G401.6 (cell line): Measurements from ENCODE around the gene SFXN3.

Source experiments
- FAIRE-seq: peaks from 2 replicates; lab custom pipeline; 2012; peaks lifted over from hg19 to GRCh38; lab: Jason Lieb, UNC

SFXN3 gene

GRCh38 chr10:101035916-101036702 lies 5.1 kb downstream of the SFXN3 start:
- FAIRE-seq = no peak

- no peak for FAIRE-seq
Measured at GRCh38 chr10:101036726-101037125, 5.7 kb downstream of the SFXN3 start.

DNA sequence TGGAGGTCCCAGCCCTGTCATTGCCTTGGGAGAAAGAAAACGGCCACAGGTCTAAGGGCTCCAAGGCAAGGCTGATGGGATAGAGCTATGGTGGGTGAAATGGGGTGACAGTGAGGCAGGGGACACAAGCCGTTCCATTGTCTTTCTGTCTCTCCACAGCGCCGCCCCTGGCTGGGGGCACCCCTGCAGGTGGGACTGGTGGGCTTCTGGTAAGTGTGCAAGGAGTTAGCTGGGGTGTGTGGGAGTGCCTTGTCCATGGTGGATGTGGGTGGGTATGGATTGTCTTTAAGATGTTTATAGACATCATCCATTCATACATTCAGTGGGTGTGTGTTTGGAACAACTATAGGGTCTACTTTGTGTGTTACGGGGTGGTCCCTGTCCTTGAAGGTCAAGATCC lies 7.5 kb downstream of the SFXN3 start:
- no peak for FAIRE-seq

GRCh38 chr10:101040061-101040460 lies 9.0 kb downstream of the SFXN3 start:
- FAIRE-seq = no peak

DNA sequence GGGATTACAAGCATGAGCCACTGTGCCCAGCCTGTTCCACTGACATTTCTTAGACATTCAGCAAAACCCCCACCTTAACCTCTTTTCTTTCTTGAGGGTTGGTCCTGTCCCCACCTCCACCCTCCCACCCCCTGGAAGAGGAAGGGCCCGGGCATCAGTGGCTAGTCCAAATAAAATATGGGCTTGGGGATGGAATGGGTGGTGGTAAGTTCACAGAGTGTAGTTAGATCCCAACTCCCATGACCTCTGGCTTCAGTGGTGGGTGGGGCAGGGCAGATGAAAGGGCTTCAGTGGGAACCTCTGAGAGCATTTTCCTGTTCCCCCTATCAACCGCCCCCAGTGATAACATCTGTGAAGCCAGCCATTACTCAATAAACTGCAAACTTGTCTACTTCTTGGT lies 9.8 kb downstream of the SFXN3 start:
- no peak for FAIRE-seq

GRCh38 chr10:101041252-101041761 lies 10.3 kb downstream of the SFXN3 start:
- FAIRE-seq = peak; percentile 94

DNA sequence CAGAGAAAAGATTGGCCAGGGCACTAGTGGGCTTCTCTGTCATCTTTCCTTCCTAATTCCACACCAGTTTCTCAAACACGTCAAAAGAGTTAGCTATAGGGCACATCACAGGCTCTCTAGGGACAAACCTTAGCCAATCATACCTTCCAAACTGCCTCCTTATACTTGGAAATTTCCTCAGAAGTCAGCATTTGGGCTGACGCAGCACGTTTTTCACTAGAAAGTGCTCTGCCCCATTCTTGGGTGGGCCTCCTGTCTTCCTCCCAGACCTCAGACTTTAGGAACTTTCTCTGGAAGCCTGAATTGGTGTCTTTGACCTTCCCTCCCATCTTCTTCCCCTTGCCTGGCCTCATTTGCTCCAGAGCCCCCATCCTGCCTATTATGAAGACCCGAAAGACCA lies 11.1 kb downstream of the SFXN3 start:
- no peak for FAIRE-seq

- peak; percentile 97 for FAIRE-seq
Measured at GRCh38 chr10:101042667-101043362, 11.8 kb downstream of the SFXN3 start.

GRCh38 chr10:101043363-101043707 lies 12.3 kb downstream of the SFXN3 start:
- no peak for FAIRE-seq

GRCh38 chr10:101044117-101044516 lies 13.1 kb downstream of the SFXN3 start:
- FAIRE-seq = no peak

GRCh38 chr10:101046332-101047238 lies 15.6 kb downstream of the SFXN3 start:
- no peak for FAIRE-seq

DNA sequence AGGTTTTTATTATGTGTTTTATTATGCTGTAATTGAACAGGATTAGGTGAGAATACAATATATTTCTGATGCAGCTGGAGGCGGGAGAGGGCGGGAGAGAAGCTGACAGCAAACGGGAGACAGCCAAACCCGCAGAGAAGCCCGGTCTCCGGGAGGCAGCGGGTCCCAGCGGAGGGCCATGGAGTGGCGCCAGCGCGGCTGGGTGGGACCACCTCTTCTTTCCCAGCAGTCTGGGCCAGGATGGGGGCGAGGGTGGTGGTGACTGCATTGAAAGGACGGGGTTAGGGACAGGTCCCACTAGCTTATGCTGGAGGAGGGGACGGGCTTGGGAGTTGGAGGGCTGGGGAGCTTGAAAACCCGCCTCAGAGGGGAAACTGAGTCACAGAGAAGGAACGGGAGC lies 16.2 kb downstream of the SFXN3 start:
- FAIRE-seq = no peak

DNA sequence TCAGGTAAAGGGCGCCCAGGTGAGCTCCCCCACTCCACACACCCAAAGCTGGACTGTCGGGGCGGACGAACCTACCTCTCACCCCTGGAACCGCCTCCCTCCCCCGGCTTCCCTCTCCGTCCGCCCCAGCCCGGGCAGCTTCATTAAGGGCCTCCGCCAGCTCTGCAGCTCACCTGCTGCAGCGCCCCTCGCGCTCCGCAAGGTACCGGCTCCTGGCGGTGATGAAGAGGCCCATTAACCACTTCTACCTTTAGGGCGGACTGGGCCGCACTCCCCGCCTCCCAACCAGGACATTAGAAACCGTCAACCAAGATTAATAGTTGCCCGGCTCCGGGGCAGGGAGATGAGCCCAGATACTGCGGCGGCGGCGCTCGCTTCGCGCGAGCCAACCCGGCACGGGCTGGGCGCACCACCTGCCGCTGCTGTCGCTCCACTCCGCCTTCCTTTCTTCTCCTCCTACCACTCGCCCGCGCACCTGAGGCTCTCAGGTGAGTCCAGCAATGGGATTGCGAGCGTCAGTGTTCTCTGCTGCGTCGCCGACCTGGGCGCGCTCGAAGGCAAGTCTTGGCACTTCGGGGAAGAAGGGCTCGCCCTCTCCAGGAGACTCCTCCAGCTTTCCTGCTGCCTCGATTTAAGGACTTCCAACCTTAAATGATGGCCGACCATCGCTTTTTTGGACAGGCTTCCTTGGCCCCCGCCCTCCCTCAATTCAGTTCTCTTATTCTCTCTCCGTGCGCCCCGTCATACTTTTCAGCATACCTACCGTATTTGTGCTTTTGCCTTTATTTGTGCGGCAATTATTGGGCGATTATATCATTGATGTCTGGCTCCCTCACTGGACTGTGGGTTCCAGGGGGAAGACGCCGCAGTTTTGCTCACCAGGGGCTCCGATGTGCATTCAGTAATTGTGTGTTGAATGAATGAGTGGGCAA lies 17.2 kb downstream of the SFXN3 start:
- FAIRE-seq = no peak

- FAIRE-seq = no peak
Measured at GRCh38 chr10:101050208-101051069, 19.4 kb downstream of the SFXN3 start.

DNA sequence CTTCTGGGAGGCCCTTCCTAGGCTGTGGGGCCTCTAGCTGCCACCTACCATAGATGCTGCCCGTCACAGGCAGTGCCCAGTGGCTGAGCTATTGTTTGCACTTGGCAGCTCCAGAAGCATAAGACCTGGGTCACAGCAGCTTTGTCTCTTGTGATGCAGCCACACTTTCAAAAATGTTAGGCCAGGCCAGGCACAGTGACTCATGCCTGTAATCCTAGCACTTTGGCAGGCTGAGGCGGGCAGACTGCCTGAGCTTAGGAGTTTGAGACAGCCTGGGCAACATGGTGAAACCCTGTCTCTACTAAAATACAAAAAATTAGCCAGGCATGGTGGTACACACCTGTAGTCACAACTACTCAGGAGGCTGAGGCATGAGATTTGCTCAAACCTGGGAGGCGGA lies 21.3 kb downstream of the SFXN3 start:
- FAIRE-seq = no peak

DNA sequence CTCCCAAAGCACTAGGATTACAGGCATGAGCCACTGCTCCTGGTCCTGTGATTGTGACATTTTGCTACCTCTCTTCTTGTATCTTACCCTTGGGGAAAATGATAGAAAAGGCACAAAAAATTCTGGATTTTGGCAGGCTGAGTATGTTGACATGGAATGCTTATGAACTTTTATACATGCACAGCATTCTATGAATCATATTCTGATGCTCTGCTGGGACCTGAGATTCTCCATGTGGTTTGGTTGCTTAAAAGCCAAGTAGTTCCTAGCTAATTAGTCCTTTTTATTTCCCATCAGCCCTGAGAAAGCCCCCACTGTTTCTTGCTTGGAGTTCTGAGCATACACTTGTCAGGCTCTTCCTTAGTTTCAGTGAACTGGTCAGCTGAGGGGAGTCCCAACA lies 22.5 kb downstream of the SFXN3 start:
- FAIRE-seq = no peak

DNA sequence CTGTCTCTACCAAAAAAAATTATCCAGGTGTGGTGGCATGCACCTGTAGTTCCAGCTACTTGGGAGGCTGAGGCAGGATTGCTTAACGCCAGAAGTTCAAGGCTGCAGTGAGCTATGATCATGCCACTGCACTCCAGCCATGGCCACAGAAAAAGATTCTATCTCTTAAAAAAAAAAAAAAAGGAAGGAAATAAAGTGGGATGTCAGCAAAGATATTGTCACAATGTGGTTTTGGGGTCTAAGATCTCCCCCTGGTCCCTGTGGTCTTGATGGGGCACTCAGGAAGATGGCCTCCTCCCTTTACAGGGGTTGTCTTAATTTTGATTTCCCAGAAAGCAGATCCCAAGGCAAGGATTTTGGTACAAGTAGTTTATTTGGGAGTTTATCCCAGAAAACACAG lies 23.3 kb downstream of the SFXN3 start:
- FAIRE-seq = no peak

GRCh38 chr10:101054876-101055275 lies 23.8 kb downstream of the SFXN3 start:
- no peak for FAIRE-seq

GRCh38 chr10:101055411-101055810 lies 24.4 kb downstream of the SFXN3 start:
- FAIRE-seq = no peak

- no peak for FAIRE-seq
Measured at GRCh38 chr10:101056365-101057151, 25.5 kb downstream of the SFXN3 start.
